Neural cell (in vitro differentiated cells): ENCODE data around the gene ADCY5. TPM values are rescaled to one million over a fixed set of nuclear protein-coding genes. Genes with fewer than 3 reads are reported as not detected.

ENCODE experiments used
- H2AFZ ChIP-seq: fragments of 200-600, 300-800 bp; sonication (generic), shearing (Covaris generic); 2 replicates; pipeline ENCODE4 v1.6.0; 2014; ENCODE audit warnings: low read depth, mild to moderate bottlenecking, antibody characterized with exemption, low read length, moderate library complexity
- H3F3A ChIP-seq: fragments of 200-600 bp; shearing (Covaris generic); 2 replicates; pipeline ENCODE4 v1.6.1; 2016; ENCODE audit warnings: mild to moderate bottlenecking, moderate library complexity, mixed read lengths, antibody characterized with exemption, low read length; ENCODE audit not compliant: insufficient read depth, poor library complexity, severe bottlenecking
- H3K27ac ChIP-seq: fragments of 200-600, 300-800 bp; sonication (generic), shearing (Covaris generic); 2 replicates; pipeline ENCODE4 v1.5.1; 2014; ENCODE audit warnings: mild to moderate bottlenecking, low read length, moderate library complexity
- H3K27me3 ChIP-seq: fragments of 300-800, 200-600 bp; sonication (generic), shearing (Covaris generic); 2 replicates; pipeline ENCODE4 v1.6.0; 2014; ENCODE audit warnings: mild to moderate bottlenecking, low read depth, low read length, moderate library complexity; ENCODE audit not compliant: insufficient read depth
- H3K36me3 ChIP-seq: fragments of 300-800, 200-600 bp; sonication (generic), shearing (Covaris generic); 2 replicates; pipeline ENCODE4 v1.5.1; 2014; ENCODE audit warnings: mild to moderate bottlenecking, antibody characterized with exemption, low read length, moderate library complexity; ENCODE audit not compliant: insufficient read depth
- H3K4me2 ChIP-seq: fragments of 300-800, 200-600 bp; sonication (generic), shearing (Covaris generic); 2 replicates; pipeline ENCODE4 v1.6.0; 2014; ENCODE audit warnings: mild to moderate bottlenecking, low read length
- H3K4me3 ChIP-seq: fragments of 300-800, 200-600 bp; sonication (generic), shearing (Covaris generic); 2 replicates; pipeline ENCODE4 v1.5.1; 2014; ENCODE audit warnings: mild to moderate bottlenecking, low read length, moderate library complexity
- H3K79me2 ChIP-seq: fragments of 200-600 bp; shearing (Covaris generic); replicated peaks from 2 replicates; pipeline ENCODE4 v1.6.0; 2014; ENCODE audit warnings: mild to moderate bottlenecking, low read length, moderate library complexity; ENCODE audit not compliant: insufficient read depth
- H3K9ac ChIP-seq: fragments of 300-800, 200-600 bp; sonication (generic), shearing (Covaris generic); 2 replicates; pipeline ENCODE4 v1.6.1; 2016; ENCODE audit warnings: mild to moderate bottlenecking, low read length, mixed read lengths
- H3K9me2 ChIP-seq: fragments of 200-600 bp; shearing (Covaris generic); 2 replicates; pipeline ENCODE4 v1.6.1; 2016; ENCODE audit warnings: mild to moderate bottlenecking, low read length, mixed read lengths; ENCODE audit not compliant: insufficient read depth
- H3K9me3 ChIP-seq: fragments of 200-600, 300-800 bp; sonication (generic), shearing (Covaris generic); 2 replicates; pipeline ENCODE4 v1.6.1; 2016; ENCODE audit warnings: mild to moderate bottlenecking, mixed run types, low read length, moderate library complexity, mixed read lengths
- H4K20me1 ChIP-seq: fragments of 200-600 bp; shearing (Covaris generic); 2 replicates; pipeline ENCODE4 v1.6.1; 2016; ENCODE audit warnings: mild to moderate bottlenecking, mixed run types; ENCODE audit not compliant: insufficient read depth
- CTCF ChIP-seq: fragments of 450-650 bp; IDR thresholded peaks from 2 replicates; pipeline ENCODE4 v1.5.1; 2014; ENCODE audit warnings: antibody characterized with exemption, mild to moderate bottlenecking, moderate library complexity; ENCODE audit not compliant: poor library complexity, severe bottlenecking
- EP300 ChIP-seq: fragments of 450-650 bp; conservative IDR thresholded peaks from 2 replicates; pipeline ENCODE4 v1.6.1; 2014; ENCODE audit warnings: antibody characterized with exemption, mild to moderate bottlenecking, moderate library complexity; ENCODE audit not compliant: poor library complexity, severe bottlenecking
- EZH2 ChIP-seq: fragments of 200-600, 300-800 bp; shearing (Covaris generic), sonication (generic); IDR thresholded peaks from 2 replicates; pipeline ENCODE4 v1.6.1; 2014; ENCODE audit warnings: antibody characterized with exemption, low read length, borderline replicate concordance, mild to moderate bottlenecking; ENCODE audit not compliant: insufficient read depth, poor library complexity, severe bottlenecking
- MXI1 ChIP-seq: fragments of 450-650 bp; conservative IDR thresholded peaks from 2 replicates; pipeline ENCODE4 v1.6.1; 2014; ENCODE audit warnings: antibody characterized with exemption, mild to moderate bottlenecking; ENCODE audit not compliant: poor library complexity, severe bottlenecking
- POLR2AphosphoS5 ChIP-seq: IDR thresholded peaks from 2 replicates; pipeline ENCODE4 v1.6.1; 2012
- RAD21 ChIP-seq: fragments of 450-650 bp; conservative IDR thresholded peaks from 2 replicates; pipeline ENCODE4 v1.6.1; 2014; ENCODE audit warnings: antibody characterized with exemption, mild to moderate bottlenecking, moderate library complexity
- REST ChIP-seq: IDR thresholded peaks from 2 replicates; pipeline ENCODE4 v1.6.1; 2012; ENCODE audit warnings: borderline replicate concordance
- SMC3 ChIP-seq: fragments of 450-650 bp; conservative IDR thresholded peaks from 2 replicates; pipeline ENCODE4 v1.6.1; 2014; ENCODE audit warnings: antibody characterized with exemption, mild to moderate bottlenecking, moderate library complexity; ENCODE audit not compliant: poor library complexity
- TAF1 ChIP-seq: IDR thresholded peaks from 2 replicates; pipeline ENCODE4 v1.6.1; 2012; ENCODE audit warnings: low read depth
- polyA plus RNA-seq: library from polyadenylated mRNA; depleted of rRNA; stranded (reverse); fragments of >200 nt; gene quantifications from 2 replicates; pipeline ENCODE4 v1.2.3, GENCODE V29; 2014

ADCY5 gene
- polyA plus RNA-seq, 1 donor from 2014 or later = 7.7 TPM

- H3K9ac ChIP-seq = no peak overlapping the region
- no peaks in the 10 kb centered on the region for H3K9me2 ChIP-seq
- no peaks in the 10 kb centered on the region for H3K9me3 ChIP-seq
- no peaks in the 10 kb centered on the region for H3K27me3 ChIP-seq
- no peaks in the 10 kb centered on the region for H4K20me1 ChIP-seq
- H3K36me3 ChIP-seq = peaks cover 9% of the 10 kb centered on the region
- no peaks in the 10 kb centered on the region for H3F3A ChIP-seq
- no peak overlapping the region for H3K4me3 ChIP-seq
- no peak overlapping the region for H2AFZ ChIP-seq
- H3K79me2 ChIP-seq = no peaks in the 10 kb centered on the region
- TF ChIP-seq TAF1 = no peak
- no peak for TF ChIP-seq RAD21
- no peak for TF ChIP-seq EP300
- TF ChIP-seq REST = no peak
- TF ChIP-seq CTCF = no peak
- no peak for TF ChIP-seq EZH2
- no peak for TF ChIP-seq SMC3
- TF ChIP-seq POLR2AphosphoS5 = no peak
- no peak for TF ChIP-seq MXI1
- no peak overlapping the region for H3K4me2 ChIP-seq
- no peak overlapping the region for H3K27ac ChIP-seq
Observed at GRCh38 chr3:123262226-123262625, 186.7 kb downstream of the ADCY5 start.

- Histone ChIP-seq H3K27me3 (no peaks in the 10 kb centered on the region), H4K20me1 (no peaks in the 10 kb centered on the region), H3K4me3 (no peak overlapping the region), H3K9me3 (no peaks in the 10 kb centered on the region), H3K79me2 (no peaks in the 10 kb centered on the region), H3K27ac (no peak overlapping the region), H2AFZ (no peak overlapping the region), H3K9ac (no peak overlapping the region), H3K4me2 (no peak overlapping the region), H3K36me3 (peaks cover 9% of the 10 kb centered on the region), H3K9me2 (no peaks in the 10 kb centered on the region), H3F3A (no peaks in the 10 kb centered on the region)
- TF ChIP-seq EP300 = no peak
- TF ChIP-seq RAD21 = no peak
- no peak for TF ChIP-seq MXI1
- TF ChIP-seq TAF1 = no peak
- TF ChIP-seq CTCF = no peak
- TF ChIP-seq REST = no peak
- TF ChIP-seq POLR2AphosphoS5 = no peak
- TF ChIP-seq SMC3 = no peak
- no peak for TF ChIP-seq EZH2
Observed at GRCh38 chr3:123261666-123262065, 187.2 kb downstream of the ADCY5 start.
